ENCODE data around the gene HSD11B2.

HSD11B2 gene

GRCh38 chr16:67419931-67420330 is 11.0 kb upstream of the HSD11B2 start:
- no peak overlapping the region for H3K27ac ChIP-seq (ENCODE audit: low read length)
- no peak for DNase-seq

GRCh38 chr16:67421030-67421429 is 9.9 kb upstream of the HSD11B2 start:
- H3K27me3 ChIP-seq (ENCODE audit: insufficient read depth, low read length, poor library complexity), result no peaks in the 10 kb centered on the region
- ATAC-seq (ENCODE audit: insufficient read depth, low read depth), result no peak
- H3K36me3 ChIP-seq (ENCODE audit: insufficient read depth, low read length), result no peaks in the 10 kb centered on the region
- no peaks in the 10 kb centered on the region for H4K20me1 ChIP-seq (ENCODE audit: insufficient read depth, low read length)
- TF ChIP-seq CTCF (IDR thresholded peaks at IDR 0.05; ENCODE audit: borderline replicate concordance, extremely low read depth, low read length, poor library complexity, severe bottlenecking), result no peak
- no peak for TF ChIP-seq EZH2 (IDR thresholded peaks at IDR 0.05; ENCODE audit: borderline replicate concordance, low read depth, low read length, severe bottlenecking)
- DNase-seq, result no peak
- no peaks in the 10 kb centered on the region for H3K4me1 ChIP-seq (ENCODE audit: insufficient read depth, low read length)
- no peak overlapping the region for H3K9ac ChIP-seq (ENCODE audit: low read depth, low read length)
- no peak overlapping the region for H3K4me3 ChIP-seq (ENCODE audit: low read depth in 1 of 2, low read length in 2 of 2)
- no peak overlapping the region for H2AFZ ChIP-seq (ENCODE audit: low read depth, low read length)
- H3K27ac ChIP-seq (ENCODE audit: low read length), result no peak overlapping the region
- no peaks in the 10 kb centered on the region for H3K9me3 ChIP-seq (ENCODE audit: insufficient read depth, low read length, severe bottlenecking)
- no peaks in the 10 kb centered on the region for H3K79me2 ChIP-seq (ENCODE audit: insufficient read depth, low read length)
- no peak overlapping the region for H3K4me2 ChIP-seq (ENCODE audit: insufficient read depth, low read length)

More at GRCh38 chr16:67419931-67420330, 11.0 kb upstream of the HSD11B2 start:
- Histone ChIP-seq H3K27me3 (ENCODE audit: insufficient read depth, low read length, poor library complexity) (no peaks in the 10 kb centered on the region), H3K4me3 (ENCODE audit: low read depth in 1 of 2, low read length in 2 of 2) (no peak overlapping the region), H3K9ac (ENCODE audit: low read depth, low read length) (no peak overlapping the region), H3K4me2 (ENCODE audit: insufficient read depth, low read length) (no peak overlapping the region), H3K36me3 (ENCODE audit: insufficient read depth, low read length) (no peaks in the 10 kb centered on the region), H4K20me1 (ENCODE audit: insufficient read depth, low read length) (no peaks in the 10 kb centered on the region), H3K9me3 (ENCODE audit: insufficient read depth, low read length, severe bottlenecking) (no peaks in the 10 kb centered on the region), H3K79me2 (ENCODE audit: insufficient read depth, low read length) (no peaks in the 10 kb centered on the region), H2AFZ (ENCODE audit: low read depth, low read length) (no peak overlapping the region), H3K4me1 (ENCODE audit: insufficient read depth, low read length) (no peaks in the 10 kb centered on the region)
- no peak for ATAC-seq (ENCODE audit: insufficient read depth, low read depth)
- TF ChIP-seq CTCF (IDR thresholded peaks at IDR 0.05; ENCODE audit: borderline replicate concordance, extremely low read depth, low read length, poor library complexity, severe bottlenecking) (no peak), EZH2 (IDR thresholded peaks at IDR 0.05; ENCODE audit: borderline replicate concordance, low read depth, low read length, severe bottlenecking) (no peak)

- H3K79me2 ChIP-seq (ENCODE audit: insufficient read depth, low read length), result no peaks in the 10 kb centered on the region
- TF ChIP-seq EZH2 (IDR thresholded peaks at IDR 0.05; ENCODE audit: borderline replicate concordance, low read depth, low read length, severe bottlenecking) (no peak), CTCF (IDR thresholded peaks at IDR 0.05; ENCODE audit: borderline replicate concordance, extremely low read depth, low read length, poor library complexity, severe bottlenecking) (no peak)
- no peaks in the 10 kb centered on the region for H3K36me3 ChIP-seq (ENCODE audit: insufficient read depth, low read length)
- H2AFZ ChIP-seq (ENCODE audit: low read depth, low read length), result no peak overlapping the region
- H4K20me1 ChIP-seq (ENCODE audit: insufficient read depth, low read length), result peaks cover 3% of the 10 kb centered on the region; the same call in 1 of the 2 replicates
- H3K27me3 ChIP-seq (ENCODE audit: insufficient read depth, low read length, poor library complexity), result peaks cover 3% of the 10 kb centered on the region
- no peak overlapping the region for H3K27ac ChIP-seq (ENCODE audit: low read length)
- ATAC-seq (ENCODE audit: insufficient read depth, low read depth), result no peak
- H3K4me2 ChIP-seq (ENCODE audit: insufficient read depth, low read length), result no peak overlapping the region
- DNase-seq, result no peak
- H3K9me3 ChIP-seq (ENCODE audit: insufficient read depth, low read length, severe bottlenecking), result no peaks in the 10 kb centered on the region
- H3K9ac ChIP-seq (ENCODE audit: low read depth, low read length), result no peak overlapping the region
- H3K4me1 ChIP-seq (ENCODE audit: insufficient read depth, low read length), result no peaks in the 10 kb centered on the region
- no peak overlapping the region for H3K4me3 ChIP-seq (ENCODE audit: low read depth in 1 of 2, low read length in 2 of 2)
Observed at GRCh38 chr16:67423015-67423414, 7.9 kb upstream of the HSD11B2 start.

Measured in DND-41 (cell line).